ENCODE measurements around the gene SLMAP.

SLMAP gene

DNA sequence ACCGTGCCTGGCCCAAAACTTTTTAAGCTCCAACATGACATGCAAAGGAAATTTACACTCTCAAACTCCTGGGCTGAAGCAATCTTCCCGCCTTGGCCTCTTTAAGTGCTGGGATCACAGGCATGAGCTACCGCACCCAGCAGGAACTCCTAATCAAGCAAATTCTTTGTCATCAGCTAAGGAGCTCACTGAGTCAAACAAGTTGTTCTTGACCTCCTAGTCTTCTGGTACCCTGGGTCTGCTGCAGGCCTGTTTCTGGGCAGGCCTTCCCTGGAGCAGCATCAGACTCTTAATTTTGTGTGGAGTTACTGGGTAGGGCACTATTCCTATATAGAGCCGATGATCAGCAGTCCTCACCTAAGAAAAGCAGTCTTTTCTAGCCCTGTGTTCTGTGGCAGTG is 183.7 kb downstream of the SLMAP start:
- TF ChIP-seq, protein P1, sequence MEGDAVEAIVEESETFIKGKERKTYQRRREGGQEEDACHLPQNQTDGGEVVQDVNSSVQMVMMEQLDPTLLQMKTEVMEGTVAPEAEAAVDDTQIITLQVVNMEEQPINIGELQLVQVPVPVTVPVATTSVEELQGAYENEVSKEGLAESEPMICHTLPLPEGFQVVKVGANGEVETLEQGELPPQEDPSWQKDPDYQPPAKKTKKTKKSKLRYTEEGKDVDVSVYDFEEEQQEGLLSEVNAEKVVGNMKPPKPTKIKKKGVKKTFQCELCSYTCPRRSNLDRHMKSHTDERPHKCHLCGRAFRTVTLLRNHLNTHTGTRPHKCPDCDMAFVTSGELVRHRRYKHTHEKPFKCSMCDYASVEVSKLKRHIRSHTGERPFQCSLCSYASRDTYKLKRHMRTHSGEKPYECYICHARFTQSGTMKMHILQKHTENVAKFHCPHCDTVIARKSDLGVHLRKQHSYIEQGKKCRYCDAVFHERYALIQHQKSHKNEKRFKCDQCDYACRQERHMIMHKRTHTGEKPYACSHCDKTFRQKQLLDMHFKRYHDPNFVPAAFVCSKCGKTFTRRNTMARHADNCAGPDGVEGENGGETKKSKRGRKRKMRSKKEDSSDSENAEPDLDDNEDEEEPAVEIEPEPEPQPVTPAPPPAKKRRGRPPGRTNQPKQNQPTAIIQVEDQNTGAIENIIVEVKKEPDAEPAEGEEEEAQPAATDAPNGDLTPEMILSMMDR (IDR thresholded peaks at IDR 0.05; ENCODE audit: control insufficient read depth, extremely low read depth, insufficient read depth), result no peak
- DNase-seq (ENCODE audit: low read depth), result no peak
- H3K4me3 ChIP-seq (ENCODE audit: low read depth, low read length), result no peak overlapping the region

DNA sequence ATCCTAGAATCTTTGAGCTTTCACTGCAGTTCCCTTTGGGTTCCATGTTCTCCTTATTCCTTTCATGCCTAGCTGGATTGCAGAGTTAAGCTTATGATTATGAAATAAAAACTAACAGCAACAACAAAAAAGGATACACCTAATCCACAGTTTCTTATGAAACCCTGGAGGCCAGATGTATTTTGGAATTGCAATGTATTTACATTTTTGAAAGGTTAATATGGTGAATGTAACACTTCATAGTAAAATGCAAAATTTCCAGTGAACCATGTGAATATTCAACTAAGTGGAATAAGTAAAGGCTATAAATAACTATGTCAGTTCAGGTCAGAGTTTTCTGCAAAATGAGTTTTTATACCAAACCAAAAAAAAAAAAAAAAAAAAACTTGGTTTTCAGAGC is 186.3 kb downstream of the SLMAP start:
- no peak for DNase-seq (ENCODE audit: low read depth)
- TF ChIP-seq, protein P1 (IDR thresholded peaks at IDR 0.05; ENCODE audit: control insufficient read depth, extremely low read depth, insufficient read depth), result no peak
- H3K4me3 ChIP-seq (ENCODE audit: low read depth, low read length), result no peak overlapping the region

DNA sequence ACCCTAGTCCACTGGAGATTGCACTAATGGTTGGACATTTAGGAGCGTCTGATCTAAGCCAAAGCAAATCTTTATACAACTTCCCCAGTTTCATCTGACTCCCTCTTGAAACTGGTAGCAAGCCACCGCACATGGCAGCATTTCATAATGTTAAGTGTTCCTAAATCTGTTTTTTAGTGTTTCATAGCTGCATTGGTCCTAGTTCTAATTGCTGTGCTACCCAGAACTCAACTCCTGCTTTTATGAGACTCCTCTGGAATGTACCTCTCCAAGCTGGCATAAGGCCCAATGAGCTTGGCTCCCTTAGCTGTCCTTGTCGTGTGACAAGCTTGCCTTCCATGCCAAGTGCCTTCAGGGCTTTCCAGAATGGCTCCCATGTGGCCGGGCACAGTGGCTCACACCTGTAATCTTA is 186.8 kb downstream of the SLMAP start:
- H3K4me3 ChIP-seq (ENCODE audit: low read depth, low read length), result no peak overlapping the region
- TF ChIP-seq, protein P1 (IDR thresholded peaks at IDR 0.05; ENCODE audit: control insufficient read depth, extremely low read depth, insufficient read depth), result no peak
- peak; percentile 94 for DNase-seq (ENCODE audit: low read depth)

DNA sequence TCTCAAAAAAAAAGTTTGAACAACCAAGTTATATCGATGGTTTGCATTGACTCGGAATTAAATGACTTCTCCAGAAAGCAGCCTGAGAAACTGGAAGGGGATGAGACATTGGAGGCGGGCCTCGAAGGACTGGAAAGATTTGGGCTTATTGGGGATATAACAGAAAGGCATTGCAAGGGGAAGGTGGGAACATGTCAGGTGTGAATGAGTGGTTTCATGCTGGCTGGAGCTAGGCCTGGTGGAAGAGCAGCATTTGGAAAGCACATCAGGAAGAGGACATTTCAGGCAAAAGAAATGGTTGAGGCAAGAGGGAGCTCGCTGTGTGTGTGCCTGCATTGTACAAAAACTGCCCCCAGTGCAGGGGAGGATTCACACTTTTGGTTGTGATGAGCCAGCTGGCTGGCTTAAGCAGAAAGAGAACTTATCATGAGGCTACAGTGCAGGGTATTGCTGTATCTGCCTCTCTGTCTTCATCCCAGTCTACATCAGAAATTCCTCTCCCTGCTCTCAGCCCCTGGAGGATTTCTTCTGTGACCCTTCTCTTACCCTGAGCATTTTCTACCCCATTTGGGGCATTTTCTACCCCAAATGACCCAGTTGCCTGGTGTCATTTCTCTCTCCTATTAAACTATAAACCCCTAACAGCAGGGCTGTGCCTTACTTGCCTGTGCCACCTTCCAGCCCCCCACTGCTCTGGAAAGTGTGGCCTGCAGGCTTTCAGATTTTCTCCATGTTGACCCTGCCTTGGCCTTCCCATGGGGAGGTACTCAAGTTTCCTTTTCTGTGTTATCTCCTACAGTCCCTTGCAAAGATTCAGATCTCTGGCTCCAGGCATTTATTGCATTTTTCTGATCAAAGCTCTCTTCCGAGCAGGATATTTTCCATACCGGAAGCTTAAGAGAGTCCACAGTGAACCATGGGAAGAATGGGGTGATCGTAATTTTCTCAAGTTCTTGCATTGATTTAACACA is 187.7 kb downstream of the SLMAP start:
- H3K4me3 ChIP-seq (ENCODE audit: low read depth, low read length), result no peak overlapping the region
- TF ChIP-seq, protein P1 (IDR thresholded peaks at IDR 0.05; ENCODE audit: control insufficient read depth, extremely low read depth, insufficient read depth), result no peak
- DNase-seq (ENCODE audit: low read depth), result no peak

DNA sequence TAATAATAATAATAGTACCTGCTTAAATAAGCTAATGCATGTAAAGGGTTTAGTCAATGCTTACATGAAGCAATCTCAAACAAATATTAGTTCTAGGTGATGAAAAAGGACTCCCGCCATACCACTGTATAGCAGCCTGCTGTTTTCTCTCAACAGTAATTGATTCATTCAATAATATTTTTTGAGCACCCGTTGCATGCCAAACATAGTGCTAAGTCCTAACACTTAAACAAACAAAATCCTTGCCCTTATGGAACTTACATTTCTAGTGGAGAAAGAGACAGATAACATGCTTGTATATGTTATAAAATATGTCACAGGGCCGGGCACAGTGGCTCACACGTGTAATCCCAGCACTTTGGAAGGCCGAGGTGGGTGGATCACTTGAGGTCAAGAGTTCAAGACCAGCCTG is 190.9 kb downstream of the SLMAP start:
- no peak overlapping the region for H3K4me3 ChIP-seq (ENCODE audit: low read depth, low read length)
- DNase-seq (ENCODE audit: low read depth), result no peak
- TF ChIP-seq, protein P1 (IDR thresholded peaks at IDR 0.05; ENCODE audit: control insufficient read depth, extremely low read depth, insufficient read depth), result no peak

DNA sequence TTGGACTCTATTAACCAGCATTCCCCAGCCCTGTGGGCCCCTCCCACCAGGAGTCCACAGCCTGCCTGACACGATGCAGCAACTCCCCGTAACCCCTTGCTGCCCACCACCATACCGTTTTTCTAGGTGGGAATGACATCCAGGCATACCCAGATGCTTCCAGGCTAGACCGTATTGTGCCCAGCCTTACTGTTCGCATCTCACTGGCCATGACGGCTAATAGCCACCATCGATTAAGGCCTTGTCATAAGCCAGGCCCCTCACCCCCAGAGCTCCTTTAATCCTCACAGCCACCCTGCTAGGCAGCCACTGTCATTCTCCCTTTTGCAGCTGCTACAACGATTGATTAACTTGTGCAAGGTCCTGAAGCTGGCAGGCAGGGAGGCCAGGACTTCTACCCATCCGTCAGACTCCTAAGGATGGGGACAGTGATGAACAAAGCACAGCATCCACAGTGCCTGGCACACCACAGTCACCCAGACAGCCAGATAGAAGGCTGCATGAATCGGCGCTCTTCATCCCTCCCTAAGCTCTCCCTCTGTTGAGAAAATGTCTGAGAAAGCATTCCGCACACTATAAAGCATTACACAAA is 192.1 kb downstream of the SLMAP start:
- TF ChIP-seq, protein P1 (IDR thresholded peaks at IDR 0.05; ENCODE audit: control insufficient read depth, extremely low read depth, insufficient read depth), result no peak
- DNase-seq (ENCODE audit: low read depth), result no peak
- H3K4me3 ChIP-seq (ENCODE audit: low read depth, low read length), result no peak overlapping the region

Data from LNCaP clone FGC (cell line).